GM21576 (cell line): Measurements from ENCODE around the gene SSBP2.
"Not testable (repeated sequence)": the region's sequence is repeated elsewhere in the genome, so short reads cannot be mapped to it uniquely, and the experiment has no call there.

ENCODE experiments used
- ATAC-seq: cut with Tn5 transposase; IDR thresholded peaks from one replicate; pipeline ENCODE4 v1.9.1; 2021; ENCODE audit warnings: mild to moderate bottlenecking, moderate library complexity; ENCODE audit not compliant: unreplicated experiment

SSBP2 gene

GRCh38 chr5:81473395-81473794 lies 277.5 kb downstream of the SSBP2 start:
- ATAC-seq, result not testable (repeated sequence)

- ATAC-seq, result no peak
Measured at GRCh38 chr5:81469676-81470075, 281.2 kb downstream of the SSBP2 start.

GRCh38 chr5:81450940-81451339 lies 300.0 kb downstream of the SSBP2 start:
- ATAC-seq, result no peak

GRCh38 chr5:81435023-81435422 lies 315.9 kb downstream of the SSBP2 start:
- ATAC-seq, result no peak

- ATAC-seq, result no peak
Measured at GRCh38 chr5:81429985-81430384, 320.9 kb downstream of the SSBP2 start.

- no peak for ATAC-seq
Measured at GRCh38 chr5:81429363-81429762, 321.5 kb downstream of the SSBP2 start.

- no peak for ATAC-seq
Measured at GRCh38 chr5:81428861-81429260, 322.0 kb downstream of the SSBP2 start.

- no peak for ATAC-seq
Measured at GRCh38 chr5:81428446-81428845, 322.5 kb downstream of the SSBP2 start.

GRCh38 chr5:81427566-81427965 lies 323.3 kb downstream of the SSBP2 start:
- ATAC-seq, result no peak

GRCh38 chr5:81426359-81427030 lies 324.4 kb downstream of the SSBP2 start:
- no peak for ATAC-seq

- no peak for ATAC-seq
Measured at GRCh38 chr5:81425569-81425968, 325.3 kb downstream of the SSBP2 start.

GRCh38 chr5:81424728-81425127 lies 326.2 kb downstream of the SSBP2 start:
- no peak for ATAC-seq

GRCh38 chr5:81422671-81423070 lies 328.2 kb downstream of the SSBP2 start:
- no peak for ATAC-seq

- ATAC-seq, result no peak
Measured at GRCh38 chr5:81420039-81420667, 330.7 kb downstream of the SSBP2 start.

GRCh38 chr5:81418606-81419005 lies 332.3 kb downstream of the SSBP2 start:
- no peak for ATAC-seq

GRCh38 chr5:81417052-81417451 lies 333.8 kb downstream of the SSBP2 start:
- no peak for ATAC-seq

- ATAC-seq, result no peak
Measured at GRCh38 chr5:81409896-81410295, 341.0 kb downstream of the SSBP2 start.

GRCh38 chr5:81409361-81409760 lies 341.5 kb downstream of the SSBP2 start:
- ATAC-seq, result no peak

- ATAC-seq, result no peak
Measured at GRCh38 chr5:81408496-81408895, 342.4 kb downstream of the SSBP2 start.

GRCh38 chr5:81407811-81408210 lies 343.1 kb downstream of the SSBP2 start:
- not testable (repeated sequence) for ATAC-seq

GRCh38 chr5:81405126-81405891 lies 345.6 kb downstream of the SSBP2 start:
- no peak for ATAC-seq
